Measurements from ENCODE around the gene LAMA5. TPM values are rescaled to one million over a fixed set of nuclear protein-coding genes. Genes with fewer than 3 reads are reported as not detected.

LAMA5 gene
- polyA plus RNA-seq, 1 donor (not counting 4 experiments of a cell fraction or from before 2014, with no cell fraction given): 8.7 TPM

- peaks cover 1% of the 10 kb centered on the region for H3K79me2 ChIP-seq (ENCODE audit: control insufficient read depth, insufficient read depth, low read length)
- no peak overlapping the region for H3K4me3 ChIP-seq (ENCODE audit: control insufficient read depth in 2 of 3, extremely low read depth in 1 of 3, insufficient read depth in 2 of 3, low read depth in 1 of 3, low read length in 3 of 3)
- dilution Hi-C loops (cut with MboI; ENCODE audit: extremely low pct_ligation_motif_present, low sequenced_read_pairs): no loop called here
- peaks cover 11% of the 10 kb centered on the region for H3K4me1 ChIP-seq (ENCODE audit: control insufficient read depth, extremely low read depth, insufficient read depth, low read length)
- H3K36me3 ChIP-seq (ENCODE audit: control insufficient read depth in 2 of 2, extremely low read depth in 1 of 2, insufficient read depth in 2 of 2, low read length in 2 of 2): peaks cover 49 to 52% of the 10 kb centered on the region in 2 experiments
- no peaks in the 10 kb centered on the region for H3K9me3 ChIP-seq (ENCODE audit: control insufficient read depth, low read depth, low read length)
- H4K20me1 ChIP-seq (ENCODE audit: control insufficient read depth, extremely low read depth, insufficient read depth, low read length): peaks cover 12% of the 10 kb centered on the region
- no peak overlapping the region for H2AFZ ChIP-seq (ENCODE audit: control insufficient read depth, low read length)
- H3K4me2 ChIP-seq (ENCODE audit: control insufficient read depth, extremely low read depth, insufficient read depth, low read depth, low read length): peak overlapping the region; percentile 37
- no peak for DNase-seq (ENCODE audit: low read depth, low spot score)
- H3K27me3 ChIP-seq (ENCODE audit: control insufficient read depth, extremely low read depth, insufficient read depth, low read length): no peaks in the 10 kb centered on the region
- no peaks in the 10 kb centered on the region for H3K9me1 ChIP-seq (ENCODE audit: control insufficient read depth, extremely low read depth, insufficient read depth, low read length)
- H3K27ac ChIP-seq (ENCODE audit: control insufficient read depth, insufficient read depth, low read length): no peak overlapping the region
- no peak overlapping the region for H3K9ac ChIP-seq (ENCODE audit: control insufficient read depth, extremely low read depth, insufficient read depth, low read length)
- FAIRE-seq: no peak
- no peak for TF ChIP-seq CTCF (optimal IDR thresholded peaks at IDR 0.05 in 1 of 3, IDR thresholded peaks at IDR 0.05 in 1 of 3, conservative IDR thresholded peaks at IDR 0.05 in 1 of 3; ENCODE audit: extremely low read depth in 1 of 3, insufficient read depth in 2 of 3, low read length in 3 of 3)
- TF ChIP-seq EZH2 (IDR thresholded peaks at IDR 0.05; ENCODE audit: low read length): no peak
These were observed 49.9 kb downstream of the LAMA5 start for GRCh38 chr20:62317167-62317655.

GRCh38 chr20:62316331-62317166, 50.6 kb downstream of the LAMA5 start:
- Histone ChIP-seq H2AFZ (ENCODE audit: control insufficient read depth, low read length) (no peak overlapping the region), H4K20me1 (ENCODE audit: control insufficient read depth, extremely low read depth, insufficient read depth, low read length) (peaks cover 12% of the 10 kb centered on the region), H3K4me1 (ENCODE audit: control insufficient read depth, extremely low read depth, insufficient read depth, low read length) (peaks cover 11% of the 10 kb centered on the region), H3K9ac (ENCODE audit: control insufficient read depth, extremely low read depth, insufficient read depth, low read length) (no peak overlapping the region), H3K27me3 (ENCODE audit: control insufficient read depth, extremely low read depth, insufficient read depth, low read length) (no peaks in the 10 kb centered on the region), H3K27ac (ENCODE audit: control insufficient read depth, insufficient read depth, low read length) (no peak overlapping the region), H3K9me1 (ENCODE audit: control insufficient read depth, extremely low read depth, insufficient read depth, low read length) (no peaks in the 10 kb centered on the region), H3K4me3 (ENCODE audit: control insufficient read depth in 2 of 3, extremely low read depth in 1 of 3, insufficient read depth in 2 of 3, low read depth in 1 of 3, low read length in 3 of 3) (no peak overlapping the region), H3K36me3 (ENCODE audit: control insufficient read depth in 2 of 2, extremely low read depth in 1 of 2, insufficient read depth in 2 of 2, low read length in 2 of 2) (peaks cover 45 to 52% of the 10 kb centered on the region in 2 experiments), H3K9me3 (ENCODE audit: control insufficient read depth, low read depth, low read length) (no peaks in the 10 kb centered on the region), H3K79me2 (ENCODE audit: control insufficient read depth, insufficient read depth, low read length) (peaks cover 1% of the 10 kb centered on the region), H3K4me2 (ENCODE audit: control insufficient read depth, extremely low read depth, insufficient read depth, low read depth, low read length) (peak overlapping the region; percentile 37)
- peak; percentile 60 for DNase-seq (ENCODE audit: low read depth, low spot score)
- TF ChIP-seq CTCF (optimal IDR thresholded peaks at IDR 0.05 in 1 of 3, IDR thresholded peaks at IDR 0.05 in 1 of 3, conservative IDR thresholded peaks at IDR 0.05 in 1 of 3; ENCODE audit: extremely low read depth in 1 of 3, insufficient read depth in 2 of 3, low read length in 3 of 3) (no peak), EZH2 (IDR thresholded peaks at IDR 0.05; ENCODE audit: low read length) (no peak)
- FAIRE-seq: no peak
- dilution Hi-C loops (cut with MboI; ENCODE audit: extremely low pct_ligation_motif_present, low sequenced_read_pairs): no loop called here

All from keratinocyte (primary cell).